Mononuclear cell (primary cell): Measurements from ENCODE around the gene DGAT2. TPM values are rescaled to one million over a fixed set of nuclear protein-coding genes. Genes with fewer than 3 reads are reported as not detected.
A peak's percentile ranks its signal among the peaks of the same experiment; 100 is the strongest.

ENCODE experiments used
- H3K27me3 ChIP-seq: 2 replicates; pipeline ENCODE4 v1.6.0; 2011; ENCODE audit warnings: low read length, control low read depth; ENCODE audit not compliant: insufficient read depth
- H3K4me1 ChIP-seq: 2 replicates; pipeline ENCODE4 v1.5.1; 2011; ENCODE audit warnings: mild to moderate bottlenecking, low read length, control low read depth; ENCODE audit not compliant: insufficient read depth
- H3K4me3 ChIP-seq: 2 replicates; pipeline ENCODE4 v1.5.1; 2011; ENCODE audit warnings: mild to moderate bottlenecking, low read length, moderate library complexity
- H3K9me3 ChIP-seq: 2 replicates; pipeline ENCODE4 v1.5.1; 2011; ENCODE audit warnings: low read depth, mild to moderate bottlenecking, control low read depth, low read length
- total RNA-seq: library from RNA; depleted of rRNA; stranded (reverse); fragments of >200 nt; gene quantifications from one replicate; pipeline ENCODE4 v1.2.3, GENCODE V29; 2012

Gene DGAT2
- total RNA-seq, 1 donor = 5.5 TPM

GRCh38 chr11:75797792-75798191, 29.2 kb downstream of the DGAT2 start:
- no peak overlapping the region for H3K4me3 ChIP-seq
- no peaks in the 10 kb centered on the region for H3K27me3 ChIP-seq
- H3K9me3 ChIP-seq = no peaks in the 10 kb centered on the region
- peaks cover 21% of the 10 kb centered on the region for H3K4me1 ChIP-seq

- H3K4me3 ChIP-seq = no peak overlapping the region
- H3K9me3 ChIP-seq = no peaks in the 10 kb centered on the region
- peaks cover 21% of the 10 kb centered on the region for H3K4me1 ChIP-seq
- no peaks in the 10 kb centered on the region for H3K27me3 ChIP-seq
Measured at GRCh38 chr11:75800136-75800675, 31.6 kb downstream of the DGAT2 start.

- no peak overlapping the region for H3K4me3 ChIP-seq
- no peaks in the 10 kb centered on the region for H3K9me3 ChIP-seq
- no peaks in the 10 kb centered on the region for H3K27me3 ChIP-seq
- peaks cover 21% of the 10 kb centered on the region for H3K4me1 ChIP-seq
Measured at GRCh38 chr11:75800728-75801361, 32.3 kb downstream of the DGAT2 start.

GRCh38 chr11:75801362-75802020, 32.9 kb downstream of the DGAT2 start:
- no peak overlapping the region for H3K4me3 ChIP-seq
- no peaks in the 10 kb centered on the region for H3K27me3 ChIP-seq
- H3K9me3 ChIP-seq = no peaks in the 10 kb centered on the region
- H3K4me1 ChIP-seq = peaks cover 21% of the 10 kb centered on the region

- Histone ChIP-seq H3K4me1 (peaks cover 21% of the 10 kb centered on the region), H3K4me3 (no peak overlapping the region), H3K9me3 (no peaks in the 10 kb centered on the region), H3K27me3 (no peaks in the 10 kb centered on the region)
Measured at GRCh38 chr11:75802021-75802912, 33.7 kb downstream of the DGAT2 start.

GRCh38 chr11:75802913-75803820, 34.6 kb downstream of the DGAT2 start:
- H3K4me3 ChIP-seq = no peak overlapping the region
- H3K9me3 ChIP-seq = no peaks in the 10 kb centered on the region
- peaks cover 21% of the 10 kb centered on the region for H3K4me1 ChIP-seq
- H3K27me3 ChIP-seq = no peaks in the 10 kb centered on the region

GRCh38 chr11:75809111-75809510, 40.5 kb downstream of the DGAT2 start:
- no peaks in the 10 kb centered on the region for H3K9me3 ChIP-seq
- no peaks in the 10 kb centered on the region for H3K27me3 ChIP-seq
- no peak overlapping the region for H3K4me3 ChIP-seq
- H3K4me1 ChIP-seq = peaks cover 33% of the 10 kb centered on the region

- Histone ChIP-seq H3K27me3 (no peaks in the 10 kb centered on the region), H3K4me1 (peaks cover 36% of the 10 kb centered on the region), H3K4me3 (no peak overlapping the region), H3K9me3 (no peaks in the 10 kb centered on the region)
Measured at GRCh38 chr11:75809991-75810390, 41.4 kb downstream of the DGAT2 start.

GRCh38 chr11:75810637-75811390, 42.2 kb downstream of the DGAT2 start:
- H3K9me3 ChIP-seq = no peaks in the 10 kb centered on the region
- no peak overlapping the region for H3K4me3 ChIP-seq
- no peaks in the 10 kb centered on the region for H3K27me3 ChIP-seq
- peaks cover 37% of the 10 kb centered on the region for H3K4me1 ChIP-seq

GRCh38 chr11:75811485-75811884, 42.9 kb downstream of the DGAT2 start:
- H3K27me3 ChIP-seq = no peaks in the 10 kb centered on the region
- H3K4me3 ChIP-seq = no peak overlapping the region
- peaks cover 43% of the 10 kb centered on the region for H3K4me1 ChIP-seq
- no peaks in the 10 kb centered on the region for H3K9me3 ChIP-seq

GRCh38 chr11:75812542-75813040, 44.0 kb downstream of the DGAT2 start:
- no peaks in the 10 kb centered on the region for H3K27me3 ChIP-seq
- no peak overlapping the region for H3K4me3 ChIP-seq
- peaks cover 55% of the 10 kb centered on the region for H3K4me1 ChIP-seq
- no peaks in the 10 kb centered on the region for H3K9me3 ChIP-seq

- no peaks in the 10 kb centered on the region for H3K9me3 ChIP-seq
- H3K27me3 ChIP-seq = no peaks in the 10 kb centered on the region
- H3K4me1 ChIP-seq = peaks cover 60% of the 10 kb centered on the region
- H3K4me3 ChIP-seq = no peak overlapping the region
Measured at GRCh38 chr11:75813124-75813523, 44.5 kb downstream of the DGAT2 start.

GRCh38 chr11:75813622-75814039, 45.1 kb downstream of the DGAT2 start:
- Histone ChIP-seq H3K4me3 (no peak overlapping the region), H3K9me3 (no peaks in the 10 kb centered on the region), H3K27me3 (no peaks in the 10 kb centered on the region), H3K4me1 (peaks cover 61% of the 10 kb centered on the region)

GRCh38 chr11:75814363-75814676, 45.7 kb downstream of the DGAT2 start:
- Histone ChIP-seq H3K27me3 (no peaks in the 10 kb centered on the region), H3K4me1 (peaks cover 63% of the 10 kb centered on the region), H3K9me3 (no peaks in the 10 kb centered on the region), H3K4me3 (peak overlapping the region; percentile 84)
